Amniotic stem cell (primary cell): ENCODE results near the gene C1orf87.
"Not testable (repeated sequence)": the region's sequence is repeated elsewhere in the genome, so short reads cannot be mapped to it uniquely, and the experiment has no call there.

Experiments used
- DNase-seq: peaks from one replicate; lab custom pipeline; 2025; lab: John Stamatoyannopoulos, UW

The C1orf87 gene

GRCh38 chr1:59992040-59992820 lies 81.3 kb downstream of the C1orf87 start:
- no peak for DNase-seq

GRCh38 chr1:59990470-59990869 lies 83.1 kb downstream of the C1orf87 start:
- no peak for DNase-seq

GRCh38 chr1:59986516-59987310 lies 86.9 kb downstream of the C1orf87 start:
- no peak for DNase-seq

GRCh38 chr1:59985911-59986515 lies 87.6 kb downstream of the C1orf87 start:
- no peak for DNase-seq

GRCh38 chr1:59979666-59980065 lies 93.9 kb downstream of the C1orf87 start:
- DNase-seq: no peak

- no peak for DNase-seq
Observed at GRCh38 chr1:59978511-59978910, 95.1 kb downstream of the C1orf87 start.

- DNase-seq: no peak
Observed at GRCh38 chr1:59978026-59978425, 95.5 kb downstream of the C1orf87 start.

- no peak for DNase-seq
Observed at GRCh38 chr1:59977075-59977410, 96.5 kb downstream of the C1orf87 start.

- DNase-seq: no peak
Observed at GRCh38 chr1:59976194-59977074, 97.1 kb downstream of the C1orf87 start.

GRCh38 chr1:59973719-59974118 lies 99.9 kb downstream of the C1orf87 start:
- no peak for DNase-seq

- no peak for DNase-seq
Observed at GRCh38 chr1:59972216-59972927, 101.2 kb downstream of the C1orf87 start.

- peak; percentile 39 for DNase-seq
Observed at GRCh38 chr1:59971464-59971911, 102.1 kb downstream of the C1orf87 start.

GRCh38 chr1:59969542-59970175 lies 103.9 kb downstream of the C1orf87 start:
- not testable (repeated sequence) for DNase-seq

- not testable (repeated sequence) for DNase-seq
Observed at GRCh38 chr1:59968746-59969145, 104.8 kb downstream of the C1orf87 start.

GRCh38 chr1:59967780-59968179 lies 105.8 kb downstream of the C1orf87 start:
- DNase-seq: no peak

- DNase-seq: peak; percentile 33
Observed at GRCh38 chr1:59967141-59967697, 106.4 kb downstream of the C1orf87 start.

GRCh38 chr1:59952065-59952464 lies 121.5 kb downstream of the C1orf87 start:
- no peak for DNase-seq

GRCh38 chr1:59949648-59950047 lies 123.9 kb downstream of the C1orf87 start:
- no peak for DNase-seq

GRCh38 chr1:59948990-59949389 lies 124.6 kb downstream of the C1orf87 start:
- no peak for DNase-seq
